ENCODE results near the gene KRT32. TPM values are rescaled to one million over a fixed set of nuclear protein-coding genes. Genes with fewer than 3 reads are reported as not detected.
"Not testable (repeated sequence)": the region's sequence is repeated elsewhere in the genome, so short reads cannot be mapped to it uniquely, and the experiment has no call there.

KRT32 gene
- total and polyA plus RNA-seq, 9 of the 15 experiments (the other 6 are each of a cell fraction or from before 2014, with no cell fraction given): not detected

GRCh38 chr17:41430376-41430775 lies 36.8 kb downstream of the KRT32 start:
- H3K36me3 ChIP-seq (ENCODE audit: control insufficient read depth, insufficient read depth, low read length); H3K4me1 ChIP-seq (replicated peaks in 1 of 2; ENCODE audit: control insufficient read depth in 2 of 2, insufficient read depth in 2 of 2, low read length in 2 of 2); FAIRE-seq; H3K9me3 ChIP-seq (replicated peaks; ENCODE audit: control insufficient read depth, insufficient read depth, low read depth, low read length); ATAC-seq; H4K20me1 ChIP-seq (replicated peaks; ENCODE audit: control insufficient read depth, insufficient read depth, low read length); H3K4me2 ChIP-seq (ENCODE audit: insufficient read depth, low read length); BruUV-seq (replicated peaks); H2AFZ ChIP-seq (ENCODE audit: low read depth, low read length); H3K9me1 ChIP-seq (ENCODE audit: control insufficient read depth, insufficient read depth, low read length); H3K4me3 ChIP-seq; intact Hi-C loops (cut with micrococcal nuclease); H3K79me2 ChIP-seq (ENCODE audit: control insufficient read depth, insufficient read depth, low read length); H3K9ac ChIP-seq (ENCODE audit: insufficient read depth in 1 of 2, low read depth in 2 of 2, low read length in 2 of 2); H3K27ac ChIP-seq (ENCODE audit: extremely low read depth, low read depth, low read length); POLR2A ChIA-PET; in situ Hi-C loops (cut with MboI); DNase-seq (ENCODE audit: extremely low read depth in 1 of 4, low spot score in 3 of 4); CTCF ChIA-PET (ENCODE audit: low intra/inter-chr PET ratio): not testable (repeated sequence)
- WGBS (ENCODE audit: insufficient coverage, low coverage, missing lambda C conversion rate): 0% methylated on average over 9 of the region's 9 CpGs
- H3K27me3 ChIP-seq (ENCODE audit: control insufficient read depth in 2 of 2, insufficient read depth in 2 of 2, low read length in 2 of 2): peaks cover 8 to 16% of the 10 kb centered on the region in 2 experiments; a peak in 4 of 5 replicates

- H3K4me2 ChIP-seq (ENCODE audit: insufficient read depth, low read length): no peak overlapping the region
- no peak for FAIRE-seq
- no peak for TF ChIP-seq TGIF2 (CRISPR knock-in tag; IDR thresholded peaks at IDR 0.05)
- ATAC-seq: no peak
- in situ Hi-C loops (cut with MboI) (no loop called here), intact Hi-C loops (cut with micrococcal nuclease) (no loop called here)
- H3K27ac ChIP-seq (ENCODE audit: extremely low read depth, low read depth, low read length): no peak overlapping the region
- H3K9ac ChIP-seq (ENCODE audit: insufficient read depth in 1 of 2, low read depth in 2 of 2, low read length in 2 of 2): no peak overlapping the region
- H3K79me2 ChIP-seq (ENCODE audit: control insufficient read depth, insufficient read depth, low read length): no peaks in the 10 kb centered on the region
- H3K9me1 ChIP-seq (ENCODE audit: control insufficient read depth, insufficient read depth, low read length): no peaks in the 10 kb centered on the region
- no peaks in the 10 kb centered on the region for H3K4me1 ChIP-seq (replicated peaks in 1 of 2; ENCODE audit: control insufficient read depth in 2 of 2, insufficient read depth in 2 of 2, low read length in 2 of 2)
- BruUV-seq (replicated peaks): no TSS peak
- 0% methylated on average over 7 of the region's 7 CpGs for WGBS (ENCODE audit: insufficient coverage, low coverage, missing lambda C conversion rate)
- no peak overlapping the region for H3K4me3 ChIP-seq
- ChIA-PET POLR2A (interaction anchor here (0.6 kb wide), 1 partner anchor 1779 kb away, joined by 3 read pairs; no protein-coding TSS in a partner anchor), CTCF (ENCODE audit: low intra/inter-chr PET ratio) (no interaction called here)
- H2AFZ ChIP-seq (ENCODE audit: low read depth, low read length): no peak overlapping the region
- no peaks in the 10 kb centered on the region for H3K36me3 ChIP-seq (ENCODE audit: control insufficient read depth, insufficient read depth, low read length)
- peaks cover 8 to 18% of the 10 kb centered on the region in 2 experiments; a peak in 4 of 5 replicates for H3K27me3 ChIP-seq (ENCODE audit: control insufficient read depth in 2 of 2, insufficient read depth in 2 of 2, low read length in 2 of 2)
- no peaks in the 10 kb centered on the region for H4K20me1 ChIP-seq (replicated peaks; ENCODE audit: control insufficient read depth, insufficient read depth, low read length)
- no peak for DNase-seq (ENCODE audit: extremely low read depth in 1 of 4, low spot score in 3 of 4)
- no peaks in the 10 kb centered on the region for H3K9me3 ChIP-seq (replicated peaks; ENCODE audit: control insufficient read depth, insufficient read depth, low read depth, low read length)
Measured at GRCh38 chr17:41429667-41430066, 37.5 kb downstream of the KRT32 start.
